SU-DHL-6 (cell line): ENCODE data around the gene MECR.

Source experiments
- CTCF ChIP-seq: fragments of 200-600 bp; sonication (generic); IDR thresholded peaks from one replicate; pipeline ENCODE4 v1.5.1; 2017; ENCODE audit warnings: antibody characterized with exemption, mild to moderate bottlenecking, low read length, moderate library complexity; ENCODE audit not compliant: insufficient read depth, poor library complexity, severe bottlenecking
- EZH2phosphoT487 ChIP-seq: fragments of 200-600 bp; sonication (generic), shearing (Covaris generic); conservative IDR thresholded peaks from 2 replicates; pipeline ENCODE4 v1.6.1; 2018; ENCODE audit warnings: mild to moderate bottlenecking, antibody characterized with exemption, low read length, moderate library complexity, mixed read lengths

GRCh38 chr1:29176576-29176975 lies 54.2 kb downstream of the MECR start:
- no peak for TF ChIP-seq CTCF
- TF ChIP-seq EZH2phosphoT487: no peak
